GM18951 (cell line): ENCODE results near the gene MARCHF9.
A peak's percentile ranks its signal among the peaks of the same experiment; 100 is the strongest.
"Not testable (repeated sequence)": the region's sequence is repeated elsewhere in the genome, so short reads cannot be mapped to it uniquely, and the experiment has no call there.

Source experiments
- POLR2A ChIP-seq: IDR thresholded peaks from 4 replicates; pipeline ENCODE4 v1.6.1; 2011; ENCODE audit warnings: mild to moderate bottlenecking; ENCODE audit not compliant: insufficient read length, insufficient read depth; ENCODE audit errors: extremely low read depth
- in situ Hi-C: fragments of 300-500 bp; cut with MboI; formaldehyde crosslinking; loops from one replicate; pipeline ENCODE4 v1.12.0; 2022; ENCODE audit warnings: low sequenced_read_pairs, mixed read lengths, inconsistent platforms; ENCODE audit not compliant: unreplicated experiment

The MARCHF9 gene

DNA sequence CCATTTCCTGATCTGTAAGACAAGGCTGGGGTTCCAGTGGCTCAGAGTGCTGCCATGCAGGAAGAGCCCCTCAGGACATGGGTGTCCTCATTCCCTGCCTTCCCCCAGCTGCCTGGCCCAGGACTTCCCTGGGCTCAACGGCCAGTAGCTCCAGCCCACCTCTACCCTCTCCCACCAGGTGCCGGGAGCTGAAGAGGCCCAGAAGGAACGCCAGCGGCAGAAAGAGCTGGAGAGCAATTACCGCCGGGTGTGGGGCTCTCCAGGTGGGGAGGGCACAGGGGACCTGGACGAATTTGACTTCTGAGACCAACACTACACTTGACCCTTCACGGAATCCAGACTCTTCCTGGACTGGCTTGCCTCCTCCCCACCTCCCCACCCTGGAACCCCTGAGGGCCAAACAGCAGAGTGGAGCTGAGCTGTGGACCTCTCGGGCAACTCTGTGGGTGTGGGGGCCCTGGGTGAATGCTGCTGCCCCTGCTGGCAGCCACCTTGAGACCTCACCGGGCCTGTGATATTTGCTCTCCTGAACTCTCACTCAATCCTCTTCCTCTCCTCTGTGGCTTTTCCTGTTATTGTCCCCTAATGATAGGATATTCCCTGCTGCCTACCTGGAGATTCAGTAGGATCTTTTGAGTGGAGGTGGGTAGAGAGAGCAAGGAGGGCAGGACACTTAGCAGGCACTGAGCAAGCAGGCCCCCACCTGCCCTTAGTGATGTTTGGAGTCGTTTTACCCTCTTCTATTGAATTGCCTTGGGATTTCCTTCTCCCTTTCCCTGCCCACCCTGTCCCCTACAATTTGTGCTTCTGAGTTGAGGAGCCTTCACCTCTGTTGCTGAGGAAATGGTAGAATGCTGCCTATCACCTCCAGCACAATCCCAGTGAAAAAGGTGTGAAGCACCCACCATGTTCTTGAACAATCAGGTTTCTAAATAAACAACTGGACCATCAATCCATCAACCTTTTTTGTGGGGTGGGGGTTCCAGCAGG, 34.0 kb upstream of the MARCHF9 start:
- in situ Hi-C loops, result no loop called here
- no peak for TF ChIP-seq POLR2A

DNA sequence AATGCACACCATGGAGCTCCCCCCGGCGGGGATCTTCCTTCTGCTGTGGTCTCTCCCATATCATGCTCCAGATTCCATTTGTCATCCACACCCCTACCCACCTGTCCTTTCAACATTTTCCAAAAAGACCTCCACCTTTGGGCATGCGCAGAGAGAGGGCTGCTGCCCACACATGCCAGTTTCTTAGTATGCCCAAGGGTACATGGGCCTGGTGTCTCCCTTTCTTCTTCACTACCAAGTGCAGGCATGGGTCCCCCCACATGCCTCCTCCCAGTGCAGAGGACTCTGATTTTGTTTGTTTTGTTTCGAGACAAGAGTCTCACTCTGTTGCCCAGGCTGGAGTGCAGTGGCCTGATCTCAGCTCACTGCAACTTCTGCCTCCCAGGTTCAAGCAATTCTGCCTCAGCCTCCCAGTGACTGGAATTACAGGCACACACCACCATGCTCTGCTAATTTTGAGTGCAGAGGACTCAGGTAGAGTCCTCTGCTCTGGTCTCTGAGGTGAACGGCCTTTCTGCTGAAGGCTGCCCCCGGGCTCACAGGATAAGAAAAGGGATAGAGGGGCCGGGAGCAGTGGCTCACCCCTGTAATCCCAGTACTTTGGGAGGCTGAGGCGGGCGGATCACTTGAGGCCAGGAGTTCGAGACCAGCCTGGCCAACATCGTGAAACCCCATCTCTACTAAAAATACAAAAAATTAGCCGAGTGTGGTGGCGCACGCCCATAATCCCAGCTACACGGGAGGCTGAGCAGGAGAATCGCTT, 32.9 kb upstream of the MARCHF9 start:
- in situ Hi-C loops, result not testable (repeated sequence)

DNA sequence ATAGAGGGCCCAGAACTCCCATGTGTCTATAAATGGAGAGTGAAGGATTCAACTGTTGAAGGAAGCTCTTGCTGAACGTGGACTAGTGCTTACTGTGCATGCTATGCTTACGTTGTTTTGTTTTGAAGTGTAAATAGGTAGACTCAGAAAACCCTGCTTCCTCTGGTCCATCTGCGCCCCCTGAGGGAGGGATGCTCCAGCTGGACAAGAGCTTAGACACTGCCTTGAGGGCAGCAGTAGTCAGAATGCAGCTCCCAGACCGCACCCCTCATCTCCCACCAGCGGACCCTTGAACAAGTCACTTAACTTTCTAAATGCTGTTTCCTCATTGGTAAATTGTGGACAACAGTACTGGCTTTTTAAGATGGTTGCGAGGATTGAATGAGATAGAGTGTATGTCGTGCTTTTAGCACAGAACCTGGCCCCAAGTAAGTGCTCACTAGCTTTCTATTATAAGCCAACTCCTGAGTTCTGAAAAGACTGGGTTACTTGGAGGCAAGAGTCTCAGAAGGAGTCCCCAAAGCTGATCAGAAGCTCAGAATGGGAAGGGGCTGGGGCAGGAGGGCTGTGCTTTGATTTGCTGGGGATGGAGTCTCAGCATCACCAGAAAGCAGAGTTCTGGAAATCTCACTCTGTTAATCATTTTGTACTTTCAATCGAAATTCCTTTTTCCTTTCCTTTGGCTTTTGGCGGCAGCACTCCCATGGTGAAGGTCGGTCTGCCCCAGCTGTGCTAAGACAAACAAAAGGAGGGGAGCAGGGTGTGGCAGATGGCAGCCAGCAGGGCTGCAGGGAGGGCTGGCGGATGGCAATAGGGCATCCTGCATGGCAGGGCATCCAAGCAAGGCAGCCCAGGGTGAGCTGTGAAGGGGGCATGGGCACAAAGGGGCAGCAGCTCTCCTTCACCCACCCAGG, 31.9 kb upstream of the MARCHF9 start:
- peak; percentile 17 for TF ChIP-seq POLR2A
- in situ Hi-C loops, result no loop called here

DNA sequence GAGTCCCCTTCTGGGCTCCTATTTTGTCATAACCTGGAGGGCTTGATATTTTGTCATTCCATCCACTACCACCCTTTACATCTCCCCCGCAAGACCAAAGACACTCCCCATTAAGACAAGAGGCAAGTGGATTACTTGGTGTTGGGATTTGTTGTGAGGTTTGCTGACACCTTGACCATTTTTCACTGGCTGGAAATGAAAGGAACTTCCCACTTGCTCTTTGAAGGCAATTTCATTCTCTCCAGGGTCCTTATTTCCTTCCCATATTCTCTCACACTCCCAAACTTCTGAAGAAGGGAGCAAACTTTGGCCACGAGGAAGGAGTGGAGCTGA, 31.3 kb upstream of the MARCHF9 start:
- TF ChIP-seq POLR2A, result no peak
- in situ Hi-C loops, result no loop called here

DNA sequence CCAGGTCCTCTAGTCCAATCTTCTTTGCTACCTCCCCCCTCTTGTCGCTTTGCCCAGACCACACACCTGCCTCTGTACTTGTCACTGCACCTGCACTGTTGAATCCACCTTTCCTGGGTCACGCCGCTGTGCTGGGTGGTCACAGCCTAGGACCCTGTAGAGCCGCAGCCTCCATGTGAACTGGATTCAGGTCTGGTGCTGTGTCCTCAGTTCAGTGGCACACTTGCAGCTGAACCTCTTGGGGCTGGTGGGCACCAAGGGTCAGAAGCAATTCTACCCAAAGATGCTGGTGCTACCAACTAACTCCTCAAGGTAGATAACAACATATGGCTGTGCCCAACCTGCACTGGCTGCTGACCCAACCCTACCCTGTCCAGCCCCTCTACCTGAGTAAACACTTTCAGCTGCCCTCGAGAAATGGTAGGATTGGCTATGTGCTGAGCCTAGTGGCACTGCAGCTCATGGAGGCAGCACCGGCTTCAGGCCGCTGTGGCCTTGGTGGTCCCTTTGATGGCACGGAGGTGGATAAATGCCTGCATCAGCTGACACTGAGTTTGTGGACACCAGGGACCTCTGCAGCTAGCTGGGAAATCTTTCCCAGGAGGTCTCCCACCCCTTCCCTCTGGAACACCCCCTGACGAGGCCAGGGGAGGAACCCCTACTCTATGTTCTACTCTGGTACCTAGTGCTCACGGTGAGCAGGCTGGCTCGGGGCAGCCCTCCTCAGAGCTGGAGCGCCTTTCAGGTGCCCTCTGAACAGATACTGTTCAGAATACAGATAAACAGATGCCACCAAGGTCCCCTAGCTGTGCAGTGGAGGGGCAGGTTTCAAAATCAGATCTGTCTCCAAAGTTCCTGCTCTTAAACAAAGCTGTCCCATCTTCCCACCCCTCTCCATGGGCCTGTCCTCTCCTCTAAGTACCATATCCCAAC, 30.6 kb upstream of the MARCHF9 start:
- peak; percentile 18 for TF ChIP-seq POLR2A
- in situ Hi-C loops, result no loop called here

DNA sequence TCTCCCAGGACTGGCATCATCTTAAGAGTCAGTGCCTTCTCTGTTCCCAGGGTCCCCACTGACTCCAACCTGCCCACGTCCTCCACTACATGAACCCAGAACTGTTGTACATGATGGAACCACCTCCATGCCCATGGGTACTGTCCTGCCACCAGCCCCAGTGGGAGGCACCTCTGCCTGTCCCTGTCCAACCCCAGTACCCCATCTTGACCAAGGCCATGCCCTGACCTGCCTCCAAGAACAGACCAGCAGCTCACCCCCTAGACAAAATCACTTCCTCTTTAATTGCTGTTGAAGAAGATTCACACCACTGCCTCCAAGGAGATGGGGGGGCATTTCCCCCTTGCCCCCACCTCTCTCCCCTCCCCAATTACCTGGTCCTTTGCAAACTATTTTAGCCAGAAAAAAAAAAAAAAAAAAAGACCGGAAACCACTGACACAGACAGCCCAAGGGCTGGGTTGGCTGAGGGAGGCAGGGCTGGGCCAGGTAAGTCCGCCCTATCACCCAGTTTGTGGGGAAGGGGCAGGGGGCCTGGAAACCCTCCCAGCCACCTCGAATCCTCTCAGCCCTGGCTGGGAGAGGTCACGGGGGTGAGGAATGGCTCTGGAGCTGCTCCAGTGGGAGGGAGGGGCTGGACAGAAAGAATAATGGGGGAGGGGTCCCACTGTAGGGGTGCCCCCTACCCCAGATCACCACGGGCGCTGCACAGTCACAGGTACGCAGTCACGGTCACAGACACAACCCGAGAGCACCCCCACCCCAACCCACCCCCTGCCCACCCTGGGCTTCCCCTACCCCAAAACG, 29.8 kb upstream of the MARCHF9 start:
- TF ChIP-seq POLR2A, result peak; percentile 6
- in situ Hi-C loops, result no loop called here

DNA sequence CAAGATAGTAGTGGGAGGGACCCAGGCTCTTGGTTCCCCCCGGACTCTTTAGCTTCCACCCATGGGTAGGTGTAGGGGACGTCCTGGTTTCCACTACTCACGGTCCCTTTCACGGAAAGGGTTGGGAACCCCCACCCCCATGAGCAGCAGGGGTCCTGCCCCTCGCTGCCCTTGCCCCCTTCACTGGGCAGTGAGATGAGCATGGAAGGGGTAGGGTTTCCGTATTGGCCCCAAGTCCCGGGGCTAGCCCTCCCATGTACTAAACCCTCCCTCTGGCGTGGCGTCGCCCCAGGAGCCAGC, 29.1 kb upstream of the MARCHF9 start:
- TF ChIP-seq POLR2A, result no peak
- in situ Hi-C loops, result no loop called here

DNA sequence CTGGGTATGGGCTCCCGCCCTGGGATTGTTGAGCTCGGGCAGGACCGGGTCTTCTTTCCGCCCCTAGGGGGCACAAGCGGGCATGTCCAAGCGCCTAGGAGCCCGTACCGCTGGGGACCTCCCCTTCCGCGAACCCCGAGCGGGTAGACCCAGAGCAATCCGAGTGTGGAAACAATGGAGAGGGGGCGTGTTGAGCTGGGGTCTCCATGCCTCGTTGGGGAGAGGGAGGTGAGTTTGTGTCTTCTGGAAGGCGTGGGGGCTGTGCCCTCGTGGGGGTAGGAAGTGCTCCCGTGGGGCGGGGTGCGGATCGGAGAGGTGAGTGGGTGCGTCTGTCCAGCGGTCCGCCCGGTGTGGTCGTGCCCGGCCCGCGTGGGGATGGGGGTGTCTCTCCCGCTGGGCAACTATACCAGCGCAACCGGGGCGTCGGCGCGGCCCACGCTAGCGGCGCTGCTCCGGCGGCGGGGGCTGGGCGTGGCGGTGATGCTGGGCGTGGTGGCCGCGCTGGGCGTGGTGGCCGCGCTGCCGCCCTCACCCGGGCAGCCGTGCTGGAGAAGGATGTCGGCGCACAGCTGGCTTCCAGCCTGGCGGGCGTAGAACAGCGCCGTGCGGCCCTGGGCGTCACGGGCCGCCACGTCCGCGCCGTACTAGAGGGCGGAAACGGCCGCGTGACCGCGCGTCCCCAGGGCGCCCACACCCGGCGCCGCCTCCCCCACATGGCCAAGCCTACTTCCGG, 28.6 kb upstream of the MARCHF9 start:
- in situ Hi-C loops, result no loop called here
- no peak for TF ChIP-seq POLR2A

DNA sequence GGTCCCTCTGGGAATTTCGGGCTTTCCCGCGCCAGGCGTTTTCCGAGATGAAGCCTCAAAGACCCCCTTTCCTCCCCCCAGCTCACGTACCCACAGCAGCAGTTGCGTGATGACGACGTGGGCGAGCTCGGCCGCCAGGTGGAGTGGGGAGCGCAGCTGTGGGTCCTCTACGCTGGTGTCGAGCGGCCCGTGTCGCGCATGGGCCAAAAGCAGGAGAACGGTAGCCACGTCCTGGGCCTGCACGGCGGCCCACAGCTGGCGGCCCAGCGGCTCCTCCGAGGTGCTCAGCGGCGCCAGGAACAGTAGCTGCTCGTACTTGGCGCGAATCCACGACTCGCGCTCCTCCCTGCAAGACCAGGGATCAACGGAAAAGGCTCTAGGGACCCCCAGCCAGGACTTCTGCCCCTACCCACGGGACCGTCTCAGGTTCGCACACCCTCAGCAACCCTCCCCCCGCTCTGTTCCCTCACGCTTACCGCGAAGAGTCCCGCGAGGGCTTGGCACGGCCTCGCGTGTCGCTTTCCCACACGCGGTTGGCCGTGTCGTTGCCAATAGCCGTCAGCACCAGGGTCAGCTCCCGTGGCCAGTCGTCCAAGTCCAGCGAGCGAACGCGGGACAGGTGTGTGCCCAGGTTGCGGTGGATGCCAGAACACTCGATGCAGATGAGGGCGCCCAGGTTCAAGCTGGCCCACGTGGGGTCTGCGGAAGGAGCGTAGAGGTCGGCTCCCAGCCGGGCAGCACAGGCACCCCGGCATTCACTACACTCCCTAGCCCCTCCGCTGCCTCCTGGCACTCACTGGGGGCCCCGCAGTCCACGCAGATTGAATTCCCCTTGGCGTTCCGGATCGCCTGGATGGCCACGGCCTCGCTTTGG, 27.8 kb upstream of the MARCHF9 start:
- TF ChIP-seq POLR2A, result no peak
- in situ Hi-C loops, result no loop called here

DNA sequence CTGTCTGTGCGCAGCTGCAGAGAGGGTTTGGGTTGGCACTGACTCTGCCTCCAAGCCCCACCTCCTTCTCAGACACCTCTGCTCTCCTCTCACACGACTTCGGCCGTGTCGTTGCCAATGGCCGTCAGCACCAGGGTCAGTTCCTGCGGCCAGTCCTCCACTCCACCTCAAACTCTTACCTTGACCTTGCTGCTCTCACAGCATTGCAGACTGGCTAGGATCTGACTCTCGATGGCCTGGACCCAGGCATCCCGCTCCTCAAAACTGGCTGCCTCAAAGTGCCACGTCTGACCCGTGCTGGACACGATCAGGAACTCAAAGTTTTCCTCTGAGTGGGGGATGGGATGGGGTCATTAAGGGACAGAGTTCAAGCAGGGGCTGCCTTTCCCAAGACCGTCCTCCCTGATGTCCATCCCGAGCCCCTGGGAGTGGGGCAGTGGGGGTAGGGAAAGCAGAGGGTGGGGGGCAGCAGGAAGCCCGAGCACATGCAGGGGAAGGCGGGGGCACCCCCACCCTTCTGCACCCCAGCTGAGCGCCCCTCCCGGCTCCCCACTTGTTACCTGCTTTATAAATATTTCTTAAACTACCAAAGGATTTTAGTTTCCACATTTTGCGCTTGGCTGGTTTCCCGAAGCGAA, 27.0 kb upstream of the MARCHF9 start:
- in situ Hi-C loops, result no loop called here
- no peak for TF ChIP-seq POLR2A
